ENCODE data around the gene MICAL2. TPM values are rescaled to one million over a fixed set of nuclear protein-coding genes. Genes with fewer than 3 reads are reported as not detected.

MICAL2 gene
- total and polyA plus RNA-seq, 2 of the 8 experiments (the other 6 are each of a cell fraction or from before 2014, with no cell fraction given), result 1.3 to 4.1 TPM

GRCh38 chr11:12130180-12130980, 20.0 kb downstream of the MICAL2 start:
- no peaks in the 10 kb centered on the region for H3K79me2 ChIP-seq (ENCODE audit: control insufficient read depth in 1 of 2, insufficient read depth in 2 of 2, low read length in 2 of 2)
- no peak for TF ChIP-seq E2F6 (IDR thresholded peaks at IDR 0.05)
- TF ChIP-seq TEAD4 (IDR thresholded peaks at IDR 0.05; ENCODE audit: low read depth, low read length), result no peak
- TF ChIP-seq JUND (IDR thresholded peaks at IDR 0.05; ENCODE audit: low read length), result no peak
- TF ChIP-seq SIN3A (conservative IDR thresholded peaks at IDR 0.05 in 1 of 2, IDR thresholded peaks at IDR 0.05 in 1 of 2; ENCODE audit: low read depth in 1 of 2, low read length in 2 of 2), result no peak
- TF ChIP-seq SIRT6 (IDR thresholded peaks at IDR 0.05; ENCODE audit: low read length), result no peak
- no peak for TF ChIP-seq GABPA (IDR thresholded peaks at IDR 0.05; ENCODE audit: borderline replicate concordance, insufficient read depth, low read length)
- TF ChIP-seq TCF12 (IDR thresholded peaks at IDR 0.05; ENCODE audit: low read depth, low read length), result no peak
- no peak for TF ChIP-seq YY1 (IDR thresholded peaks at IDR 0.05; ENCODE audit: low read depth, low read length)
- TF ChIP-seq CHD1 (IDR thresholded peaks at IDR 0.05; ENCODE audit: low read depth, low read length), result no peak
- TF ChIP-seq RAD21 (IDR thresholded peaks at IDR 0.05 in 1 of 2, conservative IDR thresholded peaks at IDR 0.05 in 1 of 2; ENCODE audit: low read depth in 2 of 2, low read length in 2 of 2), result no peak
- no peak for TF ChIP-seq CBX5 (IDR thresholded peaks at IDR 0.05; ENCODE audit: low read depth, low read length)
- no peak for TF ChIP-seq BRCA1 (IDR thresholded peaks at IDR 0.05; ENCODE audit: low read depth, low read length)

More at GRCh38 chr11:12130180-12130980, 20.0 kb downstream of the MICAL2 start:
- H3K23ac ChIP-seq (ENCODE audit: insufficient read length), result no peak overlapping the region
- DNase-seq (ENCODE audit: low read depth in 1 of 2, low spot score in 2 of 2) (no peak), FAIRE-seq (no peak)
- H2BK20ac ChIP-seq (ENCODE audit: low read length), result no peak overlapping the region
- H3K4me2 ChIP-seq (ENCODE audit: insufficient read depth in 1 of 2, low read depth in 2 of 2, low read length in 2 of 2), result no peak overlapping the region
- H2BK15ac ChIP-seq (ENCODE audit: low read length), result no peak overlapping the region
- H3K9me3 ChIP-seq (ENCODE audit: insufficient read depth in 2 of 2, low read depth in 1 of 2, low read length in 1 of 2), result no peaks in the 10 kb centered on the region
- H3K4me3 ChIP-seq (ENCODE audit: extremely low read depth in 1 of 4, insufficient read depth in 2 of 4, low read depth in 3 of 4, low read length in 4 of 4), result no peak overlapping the region
- H3K36me3 ChIP-seq (ENCODE audit: control insufficient read depth in 2 of 4, insufficient read depth in 4 of 4, low read length in 3 of 4), result no peaks in the 10 kb centered on the region
- no peak overlapping the region for H3K14ac ChIP-seq (ENCODE audit: insufficient read length)
- H3K79me1 ChIP-seq (ENCODE audit: low read depth, low read length), result no peaks in the 10 kb centered on the region
- no peak overlapping the region for H2AK5ac ChIP-seq (ENCODE audit: low read depth, low read length)
- H3K27ac ChIP-seq (ENCODE audit: low read depth, low read length), result no peak overlapping the region
- H4K20me1 ChIP-seq (replicated peaks in 1 of 2; ENCODE audit: control insufficient read depth in 1 of 2, insufficient read depth in 2 of 2, low read length in 2 of 2), result no peaks in the 10 kb centered on the region
- H4K5ac ChIP-seq (ENCODE audit: insufficient read length, low read depth, low read length), result no peak overlapping the region
- ChIA-PET CTCF (ENCODE audit: partially characterized antibody) (interaction anchor here (0.8 to 1.9 kb wide), 4 partner anchors 9 to 152 kb away, joined by 3 to 7 read pairs (median 3); no protein-coding TSS in a partner anchor), POLR2A (ENCODE audit: partially characterized antibody) (no interaction called here)
- H2BK12ac ChIP-seq (ENCODE audit: low read depth, low read length), result no peak overlapping the region
- no peak overlapping the region for H2AFZ ChIP-seq (ENCODE audit: low read length)
- no peaks in the 10 kb centered on the region for H3K4me1 ChIP-seq (replicated peaks in 1 of 4; ENCODE audit: control insufficient read depth in 3 of 4, insufficient read depth in 4 of 4, low read length in 3 of 4)
- no peak overlapping the region for H2BK5ac ChIP-seq (ENCODE audit: low read depth, low read length)
- H3K56ac ChIP-seq (replicated peaks; ENCODE audit: insufficient read length, low read depth, low read length), result no peak overlapping the region
- no peak overlapping the region for H4K8ac ChIP-seq (ENCODE audit: extremely low read depth, insufficient read depth, low read length)
- no peak overlapping the region for H3K9ac ChIP-seq (replicated peaks in 1 of 4; ENCODE audit: extremely low read depth in 1 of 4, low read depth in 3 of 4, low read length in 3 of 4)
- WGBS, 2 experiments (ENCODE audit: extremely low coverage in 1 of 2, insufficient coverage in 1 of 2, insufficient read length in 1 of 2, insufficient replicate concordance in 2 of 2, low coverage in 1 of 2, low lambda C conversion rate in 2 of 2, missing lambda C conversion rate in 1 of 2), result 94% methylated on average over 3 of the region's 3 CpGs; no CpG with 5 or more reads in 1 of the 2 experiments
- no peak overlapping the region for H3K18ac ChIP-seq (ENCODE audit: extremely low read depth, low read length)
- H3K23me2 ChIP-seq (ENCODE audit: low read depth, low read length), result no peaks in the 10 kb centered on the region
- H3K4ac ChIP-seq (replicated peaks; ENCODE audit: insufficient read length, low read depth, low read length), result no peak overlapping the region
- H3K27me3 ChIP-seq (replicated peaks in 1 of 4; ENCODE audit: control insufficient read depth in 3 of 4, extremely low read depth in 1 of 4, insufficient read depth in 3 of 4, low read length in 3 of 4), result no peaks in the 10 kb centered on the region; a peak in 1 of 7 replicates
- no peak overlapping the region for H2BK120ac ChIP-seq (replicated peaks; ENCODE audit: low read depth, low read length)
- no peak overlapping the region for H4K91ac ChIP-seq (replicated peaks; ENCODE audit: insufficient read length, low read length)

Measured in H1 (cell line).